Glomerular endothelial cell (primary cell): ENCODE measurements around the gene RNF213. TPM values are rescaled to one million over a fixed set of nuclear protein-coding genes. Genes with fewer than 3 reads are reported as not detected.
"Not testable (repeated sequence)": the region's sequence is repeated elsewhere in the genome, so short reads cannot be mapped to it uniquely, and the experiment has no call there.

Source experiments
- DNase-seq: peaks from one replicate; pipeline ENCODE4 v3.0.0-alpha.2; 2011; ENCODE audit warnings: low read depth, low spot score; ENCODE audit errors: extremely low read depth
- total RNA-seq: library from RNA; depleted of rRNA; stranded (reverse); fragments of >200 nt; gene quantifications from 2 replicates; pipeline ENCODE4 v1.2.3, GENCODE V29; 2015

Gene RNF213
- total RNA-seq, 1 donor from 2014 or later: 209 TPM

GRCh38 chr17:80384078-80384960, 123.7 kb downstream of the RNF213 start:
- DNase-seq: no peak

GRCh38 chr17:80385046-80385445, 124.4 kb downstream of the RNF213 start:
- DNase-seq: no peak

- DNase-seq: no peak
Observed at GRCh38 chr17:80386341-80386740, 125.7 kb downstream of the RNF213 start.

GRCh38 chr17:80387071-80387470, 126.4 kb downstream of the RNF213 start:
- no peak for DNase-seq

DNA sequence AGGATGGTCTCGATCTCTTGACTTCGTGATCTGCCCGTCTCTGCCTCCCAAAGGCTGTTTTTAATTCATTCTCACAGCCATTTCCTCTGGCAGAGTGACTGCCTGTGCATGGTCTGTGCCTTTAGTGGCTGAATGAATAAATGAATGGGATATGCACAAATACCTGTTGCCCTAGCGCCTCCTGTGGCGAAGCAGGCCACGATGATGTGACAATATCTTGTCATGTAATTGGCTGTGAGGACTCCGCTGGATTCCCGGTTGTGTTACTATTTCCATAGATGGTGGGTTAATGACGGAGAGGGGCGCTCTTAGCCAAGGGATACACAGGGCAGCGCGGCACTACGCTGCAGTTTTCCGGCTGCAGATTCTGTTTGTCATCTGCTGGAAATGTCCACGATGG, 127.5 kb downstream of the RNF213 start:
- DNase-seq: no peak

GRCh38 chr17:80388601-80389000, 127.9 kb downstream of the RNF213 start:
- no peak for DNase-seq

GRCh38 chr17:80389011-80389995, 128.7 kb downstream of the RNF213 start:
- no peak for DNase-seq

GRCh38 chr17:80393241-80393890, 132.7 kb downstream of the RNF213 start:
- no peak for DNase-seq

DNA sequence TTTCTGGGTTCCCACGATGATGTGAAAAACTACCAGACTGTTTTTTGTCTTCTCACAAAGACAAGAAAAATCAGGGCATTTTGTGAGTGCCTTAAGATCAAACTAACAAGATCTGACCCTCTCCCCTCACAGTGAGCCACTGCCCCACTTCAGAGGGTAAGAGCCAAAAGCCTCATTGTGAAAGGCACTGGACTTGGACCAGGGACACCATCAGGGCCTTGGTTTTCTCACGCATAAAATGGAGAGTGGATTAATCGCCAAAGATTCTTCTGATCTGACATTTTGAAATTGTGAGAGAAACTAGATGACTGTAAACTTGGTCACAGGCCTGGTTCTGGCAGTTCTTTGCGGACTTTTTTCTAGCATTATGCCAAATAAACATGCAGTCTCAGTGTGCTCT, 133.3 kb downstream of the RNF213 start:
- DNase-seq: no peak

GRCh38 chr17:80394629-80395216, 134.1 kb downstream of the RNF213 start:
- DNase-seq: no peak

DNA sequence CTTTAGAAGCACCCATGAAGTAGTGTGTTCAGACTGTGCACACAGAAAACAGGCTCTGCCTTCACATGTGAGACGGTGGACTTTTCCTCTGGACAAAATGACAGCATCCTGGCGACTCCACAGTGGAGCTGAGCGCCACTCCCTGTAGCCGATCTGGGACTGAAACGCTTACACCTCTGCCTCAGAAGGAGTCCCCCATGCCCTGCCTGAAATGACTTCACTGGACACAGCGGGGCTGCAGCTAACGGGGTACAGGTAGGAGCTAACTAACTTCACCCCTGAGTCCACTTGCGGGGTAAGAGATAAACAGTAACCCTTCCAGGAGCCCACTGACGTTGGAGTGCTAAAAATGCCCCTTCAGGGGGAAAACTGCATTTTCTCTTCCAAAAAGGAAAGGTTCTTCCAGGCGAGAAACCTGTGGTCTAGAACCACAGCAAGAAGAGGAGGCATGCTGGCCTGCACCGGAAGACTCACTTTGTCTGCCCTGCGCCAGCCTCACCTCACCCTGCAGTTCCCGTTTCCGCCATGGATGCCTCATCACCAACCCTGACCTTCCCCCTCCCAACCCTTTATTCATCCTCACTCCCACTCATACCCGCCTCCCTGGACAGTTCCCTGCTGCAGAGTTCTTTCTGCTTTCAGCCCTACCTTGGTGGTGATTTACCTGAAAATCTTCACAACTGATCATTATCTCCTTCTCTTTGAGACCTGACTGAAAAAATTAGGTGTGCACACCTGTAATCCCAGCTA, 134.9 kb downstream of the RNF213 start:
- no peak for DNase-seq

DNA sequence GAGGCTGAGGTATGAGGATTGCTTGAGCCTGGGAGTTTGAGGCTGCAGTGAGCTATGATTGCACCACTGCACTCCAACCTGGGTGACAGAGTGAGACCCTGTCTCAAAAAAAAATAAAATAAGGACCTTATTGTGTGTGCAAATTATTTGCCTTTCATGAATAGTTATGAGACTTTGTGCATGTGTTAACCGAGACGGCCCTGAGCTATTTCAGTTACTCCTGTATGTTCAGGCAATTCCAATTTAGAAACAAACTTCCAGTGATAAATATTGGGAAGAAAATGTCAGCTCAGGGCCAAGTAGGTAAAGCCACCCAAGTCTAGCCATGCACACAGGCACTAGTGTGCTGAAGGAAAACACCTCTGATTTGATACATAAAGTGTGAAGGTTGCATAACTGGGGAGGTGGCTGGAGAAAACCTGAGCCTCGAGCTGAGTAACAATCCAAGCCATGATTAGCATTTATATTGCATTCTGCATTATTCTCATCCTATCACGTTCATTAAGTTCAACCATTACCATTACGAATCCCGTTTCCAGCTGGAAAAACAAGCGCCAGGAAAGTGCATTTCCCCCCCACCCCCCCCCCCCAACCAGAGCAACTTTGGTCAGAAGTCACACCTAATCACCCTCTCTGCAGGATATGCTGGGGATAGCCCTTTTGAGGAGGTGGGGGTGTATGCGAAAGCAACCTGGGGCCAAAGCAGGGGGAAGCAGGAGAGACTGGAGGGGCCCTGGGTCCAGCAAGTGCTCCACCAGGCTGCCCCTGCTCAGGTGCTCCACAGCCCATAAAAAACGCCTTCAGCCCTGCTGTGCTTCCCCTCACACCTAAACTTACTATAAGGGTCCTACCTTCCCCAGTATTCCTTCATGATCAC, 135.7 kb downstream of the RNF213 start:
- no peak for DNase-seq

DNA sequence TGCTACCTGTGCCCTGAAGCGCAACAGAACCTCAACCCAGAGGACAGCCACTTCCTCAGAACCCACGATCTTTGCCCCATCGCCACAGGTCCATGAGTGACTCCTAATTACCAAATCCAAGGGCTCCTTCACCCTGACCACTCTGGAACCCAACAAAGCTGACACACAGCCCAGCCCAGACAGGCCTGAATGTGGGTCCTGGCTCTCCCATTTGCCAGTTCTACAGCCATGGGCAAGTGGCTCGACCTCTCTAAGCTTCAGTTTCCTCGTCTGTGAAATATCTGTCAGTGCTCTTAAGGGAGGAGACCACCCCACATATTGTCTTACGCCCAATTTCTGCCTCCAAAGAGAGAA, 136.4 kb downstream of the RNF213 start:
- DNase-seq: no peak

DNA sequence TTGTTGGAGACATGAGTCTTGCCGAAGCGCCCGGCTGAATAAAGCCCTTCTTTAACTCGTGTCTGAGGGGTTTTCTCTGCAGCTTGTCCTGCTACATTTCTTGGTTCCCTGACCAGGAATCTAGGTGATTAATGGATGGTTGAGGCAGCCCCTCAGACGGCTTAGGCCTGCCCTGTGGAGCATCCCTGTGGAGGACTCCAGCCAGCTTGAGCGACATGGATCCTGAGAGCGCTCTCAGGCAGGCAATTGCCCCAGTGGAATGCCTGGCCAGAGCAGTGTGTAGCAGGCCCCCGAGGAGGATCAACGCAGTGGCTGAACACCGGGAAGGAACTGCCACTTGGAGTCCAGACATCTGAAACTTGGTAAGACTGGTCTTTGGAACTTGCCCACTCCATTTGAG, 137.0 kb downstream of the RNF213 start:
- no peak for DNase-seq

- DNase-seq: not testable (repeated sequence)
Observed at GRCh38 chr17:80401086-80401485, 140.4 kb downstream of the RNF213 start.

DNA sequence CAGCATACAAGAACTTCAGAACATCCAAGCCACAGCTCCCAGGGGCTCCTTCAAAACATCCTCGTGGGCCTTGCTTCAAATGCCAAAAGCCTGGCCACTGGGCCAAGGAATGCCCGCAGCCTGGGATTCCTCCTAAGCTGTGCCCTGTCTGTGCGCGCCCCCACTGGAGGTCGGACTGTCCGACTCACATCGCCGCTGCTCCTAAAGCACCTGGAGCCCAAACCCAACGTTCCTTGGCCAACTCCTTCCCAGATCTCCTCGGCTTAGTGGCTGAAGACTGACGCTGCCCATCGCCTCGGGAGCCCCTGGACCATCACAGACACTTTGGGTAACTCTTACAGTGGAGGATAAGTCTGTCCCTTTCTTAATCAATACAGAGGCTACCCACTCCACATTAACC, 141.4 kb downstream of the RNF213 start:
- not testable (repeated sequence) for DNase-seq

- no peak for DNase-seq
Observed at GRCh38 chr17:80402959-80403358, 142.3 kb downstream of the RNF213 start.

GRCh38 chr17:80406146-80406545, 145.5 kb downstream of the RNF213 start:
- DNase-seq: no peak

- not testable (repeated sequence) for DNase-seq
Observed at GRCh38 chr17:80407917-80408316, 147.3 kb downstream of the RNF213 start.
